PC-3 (cell line): ENCODE results near the gene STXBP5L.

ENCODE experiments used
- EZH2 ChIP-seq: fragments of 300-600 bp; sonication (generic); IDR thresholded peaks from one replicate; pipeline ENCODE4 v1.6.1; 2017; ENCODE audit warnings: antibody characterized with exemption, mild to moderate bottlenecking, low read length; ENCODE audit not compliant: unreplicated experiment
- TF ChIP-seq, protein P1 (sequence below): fragments of 300-600 bp; sonication (generic); conservative IDR thresholded peaks from 2 replicates; pipeline ENCODE4 v1.5.1; 2017; ENCODE audit warnings: antibody characterized with exemption, low read depth, mild to moderate bottlenecking, low read length

GRCh38 chr3:121096953-121097352 is 188.9 kb downstream of the STXBP5L start:
- no peak for TF ChIP-seq EZH2
- TF ChIP-seq, protein P1, sequence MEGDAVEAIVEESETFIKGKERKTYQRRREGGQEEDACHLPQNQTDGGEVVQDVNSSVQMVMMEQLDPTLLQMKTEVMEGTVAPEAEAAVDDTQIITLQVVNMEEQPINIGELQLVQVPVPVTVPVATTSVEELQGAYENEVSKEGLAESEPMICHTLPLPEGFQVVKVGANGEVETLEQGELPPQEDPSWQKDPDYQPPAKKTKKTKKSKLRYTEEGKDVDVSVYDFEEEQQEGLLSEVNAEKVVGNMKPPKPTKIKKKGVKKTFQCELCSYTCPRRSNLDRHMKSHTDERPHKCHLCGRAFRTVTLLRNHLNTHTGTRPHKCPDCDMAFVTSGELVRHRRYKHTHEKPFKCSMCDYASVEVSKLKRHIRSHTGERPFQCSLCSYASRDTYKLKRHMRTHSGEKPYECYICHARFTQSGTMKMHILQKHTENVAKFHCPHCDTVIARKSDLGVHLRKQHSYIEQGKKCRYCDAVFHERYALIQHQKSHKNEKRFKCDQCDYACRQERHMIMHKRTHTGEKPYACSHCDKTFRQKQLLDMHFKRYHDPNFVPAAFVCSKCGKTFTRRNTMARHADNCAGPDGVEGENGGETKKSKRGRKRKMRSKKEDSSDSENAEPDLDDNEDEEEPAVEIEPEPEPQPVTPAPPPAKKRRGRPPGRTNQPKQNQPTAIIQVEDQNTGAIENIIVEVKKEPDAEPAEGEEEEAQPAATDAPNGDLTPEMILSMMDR: no peak
